PFSK-1 (cell line): Measurements from ENCODE around the gene RYR3.

Experiments used
- FOXP2 ChIP-seq: optimal IDR thresholded peaks from 2 replicates; pipeline ENCODE3; 2011; ENCODE audit warnings: borderline replicate concordance, control low read depth, inconsistent platforms; ENCODE audit not compliant: insufficient read depth; ENCODE audit errors: extremely low read length, extremely low read depth
- POLR2AphosphoS5 ChIP-seq: IDR thresholded peaks from 2 replicates; pipeline ENCODE4 v1.6.1; 2012; ENCODE audit warnings: low read depth, mild to moderate bottlenecking, control low read depth, low read length, moderate library complexity
- SIN3A ChIP-seq: IDR thresholded peaks from 2 replicates; pipeline ENCODE4 v1.6.1; 2012; ENCODE audit warnings: mild to moderate bottlenecking, low read length, moderate library complexity, borderline replicate concordance; ENCODE audit not compliant: insufficient read depth
- TAF1 ChIP-seq: IDR thresholded peaks from 2 replicates; pipeline ENCODE4 v1.6.1; 2012; ENCODE audit warnings: low read length, control low read depth, borderline replicate concordance; ENCODE audit not compliant: insufficient read depth
- TF ChIP-seq, protein P1 (sequence below), 2 experiments: IDR thresholded peaks; 2 replicates each; pipeline versions ENCODE4 v1.6.1 to v1.8.0; 2011 to 2012; ENCODE audit warnings: low read depth in 2 of 2, low read length in 2 of 2, control low read depth in 1 of 2, inconsistent platforms in 1 of 2, mild to moderate bottlenecking in 1 of 2, moderate library complexity in 1 of 2; ENCODE audit not compliant: insufficient read depth in 1 of 2

The RYR3 gene

DNA sequence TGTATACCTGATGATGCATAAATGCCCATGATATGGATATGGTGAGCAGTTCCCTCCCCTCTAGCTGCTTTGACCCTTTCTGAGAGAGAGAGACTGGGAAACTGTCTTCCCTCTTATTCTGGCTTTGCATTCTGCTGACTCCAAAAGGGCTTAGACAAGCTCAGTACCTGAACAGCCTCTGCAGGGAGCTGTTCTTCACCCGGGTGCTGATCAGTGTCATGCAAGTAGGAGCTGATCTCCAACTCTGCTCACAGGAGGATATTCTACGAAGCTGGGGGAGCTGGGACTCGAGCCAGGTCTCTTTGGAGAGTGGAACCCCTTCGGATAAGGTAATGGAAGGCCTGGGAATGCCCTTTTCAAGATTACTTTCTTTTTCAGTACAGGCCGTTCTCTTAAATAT, 237.1 kb downstream of the RYR3 start:
- TF ChIP-seq POLR2AphosphoS5 = no peak
- TF ChIP-seq SIN3A = no peak
- TF ChIP-seq, protein P1, sequence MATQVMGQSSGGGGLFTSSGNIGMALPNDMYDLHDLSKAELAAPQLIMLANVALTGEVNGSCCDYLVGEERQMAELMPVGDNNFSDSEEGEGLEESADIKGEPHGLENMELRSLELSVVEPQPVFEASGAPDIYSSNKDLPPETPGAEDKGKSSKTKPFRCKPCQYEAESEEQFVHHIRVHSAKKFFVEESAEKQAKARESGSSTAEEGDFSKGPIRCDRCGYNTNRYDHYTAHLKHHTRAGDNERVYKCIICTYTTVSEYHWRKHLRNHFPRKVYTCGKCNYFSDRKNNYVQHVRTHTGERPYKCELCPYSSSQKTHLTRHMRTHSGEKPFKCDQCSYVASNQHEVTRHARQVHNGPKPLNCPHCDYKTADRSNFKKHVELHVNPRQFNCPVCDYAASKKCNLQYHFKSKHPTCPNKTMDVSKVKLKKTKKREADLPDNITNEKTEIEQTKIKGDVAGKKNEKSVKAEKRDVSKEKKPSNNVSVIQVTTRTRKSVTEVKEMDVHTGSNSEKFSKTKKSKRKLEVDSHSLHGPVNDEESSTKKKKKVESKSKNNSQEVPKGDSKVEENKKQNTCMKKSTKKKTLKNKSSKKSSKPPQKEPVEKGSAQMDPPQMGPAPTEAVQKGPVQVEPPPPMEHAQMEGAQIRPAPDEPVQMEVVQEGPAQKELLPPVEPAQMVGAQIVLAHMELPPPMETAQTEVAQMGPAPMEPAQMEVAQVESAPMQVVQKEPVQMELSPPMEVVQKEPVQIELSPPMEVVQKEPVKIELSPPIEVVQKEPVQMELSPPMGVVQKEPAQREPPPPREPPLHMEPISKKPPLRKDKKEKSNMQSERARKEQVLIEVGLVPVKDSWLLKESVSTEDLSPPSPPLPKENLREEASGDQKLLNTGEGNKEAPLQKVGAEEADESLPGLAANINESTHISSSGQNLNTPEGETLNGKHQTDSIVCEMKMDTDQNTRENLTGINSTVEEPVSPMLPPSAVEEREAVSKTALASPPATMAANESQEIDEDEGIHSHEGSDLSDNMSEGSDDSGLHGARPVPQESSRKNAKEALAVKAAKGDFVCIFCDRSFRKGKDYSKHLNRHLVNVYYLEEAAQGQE (IDR thresholded peaks at IDR 0.05; ENCODE audit: insufficient read depth in 1 of 2, low read depth in 2 of 2, low read length in 2 of 2) = peak; percentile 76 to 93

DNA sequence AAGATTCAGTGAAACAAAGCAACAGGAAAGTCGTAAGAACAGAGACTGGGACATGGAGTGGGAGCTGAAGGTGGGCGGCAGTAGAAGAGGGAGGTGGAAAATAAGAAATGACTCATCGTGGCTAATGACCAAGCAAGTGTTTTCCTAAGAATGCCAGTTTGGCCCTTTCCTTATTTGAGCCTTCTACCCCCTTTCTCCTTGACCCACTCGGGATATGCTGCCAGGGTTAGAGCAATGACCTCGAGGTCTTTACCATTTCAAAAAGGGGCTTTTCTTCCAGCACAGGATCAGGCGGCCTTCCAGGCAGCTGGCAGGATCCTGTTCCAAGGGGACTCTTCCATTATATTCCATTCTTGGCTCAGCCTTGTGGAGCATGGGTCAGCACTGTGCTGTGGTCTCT, 241.1 kb downstream of the RYR3 start:
- TF ChIP-seq FOXP2 (no peak), TAF1 (no peak), POLR2AphosphoS5 (no peak), SIN3A (no peak)
- TF ChIP-seq, protein P1 (IDR thresholded peaks at IDR 0.05; ENCODE audit: insufficient read depth in 1 of 2, low read depth in 2 of 2, low read length in 2 of 2) = no peak

DNA sequence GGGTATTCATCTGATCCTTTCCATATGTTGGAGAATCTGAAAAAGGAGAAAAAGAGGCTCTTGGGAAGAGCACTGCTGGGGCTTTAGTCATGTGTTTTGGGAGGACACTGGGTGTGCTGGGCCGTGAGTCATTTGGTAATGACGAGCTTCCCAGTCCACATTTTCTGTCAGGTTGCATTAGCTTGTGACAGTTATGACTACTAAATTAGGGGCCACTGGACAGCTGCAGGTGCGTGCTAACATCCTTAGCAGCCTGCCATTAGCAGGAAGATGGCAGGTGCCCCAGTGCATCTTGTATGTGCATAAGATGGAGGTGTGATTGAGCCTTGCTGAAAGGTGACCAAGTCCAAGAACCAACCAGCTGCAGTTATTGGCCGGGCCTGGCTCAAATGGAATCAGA, 242.4 kb downstream of the RYR3 start:
- TF ChIP-seq, protein P1 (IDR thresholded peaks at IDR 0.05; ENCODE audit: insufficient read depth in 1 of 2, low read depth in 2 of 2, low read length in 2 of 2) = no peak
- TF ChIP-seq TAF1 = no peak
- no peak for TF ChIP-seq POLR2AphosphoS5
- TF ChIP-seq FOXP2 = no peak
- no peak for TF ChIP-seq SIN3A

DNA sequence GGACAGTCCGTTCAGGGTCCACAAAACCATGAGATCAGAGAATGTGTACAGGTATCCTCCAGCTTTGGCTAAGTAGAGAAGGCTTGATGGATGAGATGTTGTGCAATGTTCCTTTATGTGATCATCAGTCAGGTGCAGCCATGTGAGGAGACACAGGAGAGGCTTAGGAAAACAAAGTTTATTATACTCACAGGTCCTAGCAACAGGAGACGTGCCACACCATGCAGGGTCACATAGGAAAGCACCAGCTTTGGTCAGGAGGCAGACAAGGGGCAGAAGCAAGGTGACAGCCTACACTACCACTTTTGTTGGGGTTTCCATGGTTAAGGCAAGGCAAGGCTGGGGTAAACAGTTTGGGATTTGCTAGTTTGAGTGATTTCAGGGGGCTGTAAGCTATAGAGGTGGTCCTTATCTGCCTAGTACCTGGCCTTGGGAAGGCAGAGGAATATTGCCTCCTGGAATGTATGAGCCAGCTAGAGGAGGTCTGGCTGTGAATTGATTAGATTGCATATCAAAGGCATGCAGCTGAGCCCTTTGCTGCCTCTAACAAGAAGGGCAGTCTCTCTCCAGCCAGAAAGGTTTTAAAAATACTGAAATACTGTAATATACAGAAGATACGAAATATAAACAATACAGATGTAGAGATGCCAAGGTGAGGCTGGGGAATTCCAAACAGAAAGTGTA, 248.6 kb downstream of the RYR3 start:
- TF ChIP-seq FOXP2 = no peak
- TF ChIP-seq TAF1 = no peak
- TF ChIP-seq, protein P1 (IDR thresholded peaks at IDR 0.05; ENCODE audit: insufficient read depth in 1 of 2, low read depth in 2 of 2, low read length in 2 of 2) = no peak
- TF ChIP-seq SIN3A = no peak
- TF ChIP-seq POLR2AphosphoS5 = no peak

DNA sequence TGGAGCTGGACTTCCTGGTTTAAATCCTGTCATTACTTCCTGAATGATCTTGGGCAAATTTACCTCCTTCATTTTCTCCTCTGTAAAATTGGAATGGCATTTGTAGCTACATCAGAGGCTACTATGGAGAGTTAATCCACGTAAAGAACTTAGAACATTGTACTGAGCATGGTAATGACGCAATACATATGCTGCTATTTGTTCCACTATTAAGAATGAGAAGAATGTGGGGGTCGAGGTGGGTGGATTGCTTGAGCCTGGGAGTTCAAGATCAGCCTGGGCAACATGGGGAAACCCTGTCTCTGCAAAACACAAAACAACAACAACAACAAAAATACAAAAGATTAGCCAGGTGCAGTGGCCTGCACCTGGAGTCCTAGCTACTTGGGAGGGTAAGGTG, 250.6 kb downstream of the RYR3 start:
- no peak for TF ChIP-seq SIN3A
- TF ChIP-seq, protein P1 (IDR thresholded peaks at IDR 0.05; ENCODE audit: insufficient read depth in 1 of 2, low read depth in 2 of 2, low read length in 2 of 2) = no peak
- no peak for TF ChIP-seq FOXP2
- TF ChIP-seq TAF1 = no peak
